Upper lobe of left lung (tissue), 4 donors: ENCODE measurements around the gene TXNRD2.

Source experiments
- CTCF ChIP-seq, 6 experiments: fragments of 450-650 bp in 4 of 6; fragments of 200-600 bp in 2 of 6; sonication (generic) in 2 of 6; IDR thresholded peaks; one replicate each; pipeline ENCODE4 v1.5.1; 2016 to 2019; ENCODE audit warnings: antibody characterized with exemption in 6 of 6
- EP300 ChIP-seq, 4 donors: sonication (generic); formaldehyde crosslinking; IDR thresholded peaks; one replicate each; pipeline ENCODE4 v1.5.1; 2017; ENCODE audit warnings: antibody characterized with exemption in 4 of 4, control low read depth in 2 of 4
- POLR2A ChIP-seq, 4 donors: fragments of 450-650 bp; IDR thresholded peaks; one replicate each; pipeline ENCODE4 v1.5.1; 2016 to 2017; ENCODE audit warnings: antibody characterized with exemption in 4 of 4, mild to moderate bottlenecking in 2 of 4

GRCh38 chr22:19864538-19865106 is 77.0 kb downstream of the TXNRD2 start:
- TF ChIP-seq CTCF (IDR thresholded peaks at IDR 0.05) (no peak), EP300 (IDR thresholded peaks at IDR 0.05) (no peak), POLR2A (IDR thresholded peaks at IDR 0.05) (no peak)
